WERI-Rb-1 (cell line): ENCODE measurements around the gene TNFRSF19.

Source experiments
- DNase-seq: peaks from one replicate; pipeline ENCODE4 v3.0.0-alpha.2; 2020
- H3K27ac ChIP-seq: fragments of 250-450 bp; sonication (Bioruptor Pico); 2 replicates; pipeline ENCODE4 v1.5.1; 2020; ENCODE audit warnings: mild to moderate bottlenecking, moderate library complexity
- H3K27me3 ChIP-seq: fragments of 250-450 bp; sonication (Bioruptor Pico); 2 replicates; pipeline ENCODE4 v1.5.1; 2021; ENCODE audit warnings: mild to moderate bottlenecking, low read depth, moderate library complexity; ENCODE audit not compliant: insufficient read depth, severe bottlenecking
- H3K36me3 ChIP-seq: fragments of 250-450 bp; sonication (Bioruptor Pico); 2 replicates; pipeline ENCODE4 v1.5.1; 2020; ENCODE audit warnings: mild to moderate bottlenecking, moderate library complexity
- H3K4me3 ChIP-seq: 2 replicates; pipeline ENCODE4 v1.5.1; 2011; ENCODE audit warnings: low read depth, mild to moderate bottlenecking, control low read depth, low read length
- H3K9me3 ChIP-seq: fragments of 250-450 bp; sonication (Bioruptor Pico); 2 replicates; pipeline ENCODE4 v1.5.1; 2021; ENCODE audit warnings: mild to moderate bottlenecking, moderate library complexity; ENCODE audit not compliant: severe bottlenecking
- CTCF ChIP-seq: IDR thresholded peaks from 2 replicates; pipeline ENCODE4 v1.5.1; 2011; ENCODE audit warnings: low read depth, mild to moderate bottlenecking, control low read depth, inconsistent platforms, low read length

The TNFRSF19 gene

GRCh38 chr13:23637829-23638228 is 67.6 kb downstream of the TNFRSF19 start:
- Histone ChIP-seq H3K27ac (no peak overlapping the region), H3K9me3 (no peaks in the 10 kb centered on the region), H3K36me3 (no peaks in the 10 kb centered on the region), H3K27me3 (no peaks in the 10 kb centered on the region), H3K4me3 (no peak overlapping the region)
- DNase-seq, result no peak
- no peak for TF ChIP-seq CTCF

- DNase-seq, result no peak
- TF ChIP-seq CTCF, result no peak
- Histone ChIP-seq H3K27me3 (no peaks in the 10 kb centered on the region), H3K27ac (no peak overlapping the region), H3K9me3 (no peaks in the 10 kb centered on the region), H3K36me3 (no peaks in the 10 kb centered on the region), H3K4me3 (no peak overlapping the region)
These were observed 69.5 kb downstream of the TNFRSF19 start for GRCh38 chr13:23639674-23640073.

GRCh38 chr13:23642110-23642509 is 71.9 kb downstream of the TNFRSF19 start:
- H3K27me3 ChIP-seq, result no peaks in the 10 kb centered on the region
- no peak overlapping the region for H3K4me3 ChIP-seq
- no peaks in the 10 kb centered on the region for H3K36me3 ChIP-seq
- TF ChIP-seq CTCF, result no peak
- H3K27ac ChIP-seq, result no peak overlapping the region
- DNase-seq, result no peak
- H3K9me3 ChIP-seq, result no peaks in the 10 kb centered on the region

- no peaks in the 10 kb centered on the region for H3K27me3 ChIP-seq
- no peaks in the 10 kb centered on the region for H3K36me3 ChIP-seq
- no peak overlapping the region for H3K4me3 ChIP-seq
- no peak overlapping the region for H3K27ac ChIP-seq
- DNase-seq, result no peak
- no peaks in the 10 kb centered on the region for H3K9me3 ChIP-seq
- TF ChIP-seq CTCF, result no peak
These were observed 73.3 kb downstream of the TNFRSF19 start for GRCh38 chr13:23643338-23644125.

GRCh38 chr13:23644126-23644419 is 73.9 kb downstream of the TNFRSF19 start:
- H3K27me3 ChIP-seq, result no peaks in the 10 kb centered on the region
- no peak overlapping the region for H3K27ac ChIP-seq
- no peaks in the 10 kb centered on the region for H3K9me3 ChIP-seq
- no peak overlapping the region for H3K4me3 ChIP-seq
- no peak for TF ChIP-seq CTCF
- DNase-seq, result no peak
- H3K36me3 ChIP-seq, result no peaks in the 10 kb centered on the region
